Stimulated activated CD4-positive, alpha-beta T cell treated with anti-CD3 and anti-CD28 coated beads, Interleukin-1b, Interleukin-23, amount 100 ng/mL, for 24 hours (primary cell): ENCODE results near the gene RUBCN.

Experiments used
- DNase-seq, 4 experiments: peaks; one replicate each; pipeline ENCODE4 v3.0.0-alpha.2; 2020; ENCODE audit warnings: low read depth in 4 of 4, low spot score in 1 of 4

Gene RUBCN

DNA sequence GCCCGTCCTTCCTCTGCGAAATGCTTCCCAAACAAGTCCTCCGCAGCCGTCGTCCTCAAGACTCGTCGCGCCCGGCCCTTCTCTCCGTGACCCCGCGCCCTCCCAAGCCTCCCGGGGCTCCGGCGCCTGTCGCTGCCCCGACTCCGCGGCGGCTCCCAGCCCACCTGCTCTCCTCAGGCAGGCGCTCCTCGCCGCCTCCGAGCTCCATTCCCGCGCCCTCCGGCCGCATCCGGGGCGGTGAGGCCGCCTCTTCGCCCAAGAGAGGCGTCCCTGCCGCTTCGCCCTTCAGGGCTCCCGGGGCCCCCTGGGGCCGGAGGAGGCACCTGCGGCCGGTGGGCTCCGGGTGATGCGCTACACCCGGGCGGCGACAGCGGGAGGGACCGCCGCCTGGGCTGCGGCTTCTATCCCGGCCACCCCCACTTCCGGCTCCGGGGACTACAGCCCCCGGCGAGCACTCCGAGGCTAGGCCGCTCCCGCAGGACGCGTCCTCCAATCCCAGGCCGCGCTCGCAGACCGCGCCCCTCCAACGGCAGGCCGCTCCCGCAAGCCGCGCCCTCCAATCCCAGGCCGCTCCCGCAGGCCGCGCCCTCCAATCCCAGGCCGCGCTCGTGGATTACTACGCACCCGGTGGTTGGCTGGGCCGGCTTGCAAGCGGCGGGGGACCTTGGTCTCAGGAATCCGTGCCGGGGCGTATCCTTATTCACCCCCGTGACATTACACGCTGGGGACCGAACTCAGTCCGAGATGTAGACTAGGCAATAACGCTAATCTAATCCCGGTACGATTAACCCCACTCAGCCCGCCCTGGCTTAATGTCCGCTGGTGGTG, at the start of gene RUBCN:
RUBCN (minus strand) TSS at position 414 of the 828 bp plus-strand sequence; CDS start at position 229, 185 bp downstream.
- DNase-seq, result peak; percentile 80 to 92 (median 87)

- no peak for DNase-seq
Observed at GRCh38 chr3:197784019-197784585, 47.4 kb upstream of the RUBCN start.

DNA sequence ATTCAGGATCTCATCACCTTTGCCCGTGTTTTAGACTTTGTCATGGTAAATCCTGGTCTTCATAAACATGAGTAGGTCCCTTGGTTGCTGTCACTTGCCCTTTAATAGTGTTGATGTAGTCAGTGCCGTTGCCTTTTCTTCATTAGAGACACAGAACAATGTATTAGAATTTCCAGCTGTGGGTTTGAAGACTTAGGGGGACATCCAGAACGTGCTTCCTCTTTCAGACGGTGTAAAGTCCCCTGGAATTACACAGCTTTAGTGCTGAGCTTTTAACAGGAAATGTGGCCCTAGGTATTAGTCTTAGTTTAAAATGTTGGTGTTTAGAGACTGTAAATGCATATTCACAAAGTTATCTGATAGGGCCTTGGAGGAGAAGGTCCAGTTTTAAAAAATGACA, 45.5 kb upstream of the RUBCN start:
- no peak for DNase-seq

GRCh38 chr3:197775317-197775716, 38.6 kb upstream of the RUBCN start:
- no peak for DNase-seq

- DNase-seq, result no peak
Observed at GRCh38 chr3:197761784-197762183, 25.1 kb upstream of the RUBCN start.

DNA sequence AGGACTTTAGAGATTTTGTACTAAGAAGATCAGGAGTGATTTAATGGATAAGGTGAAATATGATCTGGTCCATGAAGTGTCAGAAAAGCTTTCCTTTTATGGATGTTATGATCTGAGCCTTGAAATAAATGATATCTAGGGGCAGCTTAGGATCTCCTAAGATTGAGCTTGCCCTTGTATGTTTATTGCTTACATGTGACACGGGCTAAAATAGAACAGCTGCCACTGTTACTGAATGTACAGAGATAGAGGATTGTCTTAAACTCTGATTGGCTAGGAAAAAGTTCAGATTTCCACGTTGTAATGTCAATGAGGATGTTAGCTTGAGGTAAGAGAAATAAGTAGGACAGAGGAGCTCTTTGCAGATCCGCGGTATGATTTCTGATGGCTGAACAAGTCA, 21.8 kb upstream of the RUBCN start:
- no peak for DNase-seq

GRCh38 chr3:197756704-197757103, 20.0 kb upstream of the RUBCN start:
- DNase-seq, result no peak

DNA sequence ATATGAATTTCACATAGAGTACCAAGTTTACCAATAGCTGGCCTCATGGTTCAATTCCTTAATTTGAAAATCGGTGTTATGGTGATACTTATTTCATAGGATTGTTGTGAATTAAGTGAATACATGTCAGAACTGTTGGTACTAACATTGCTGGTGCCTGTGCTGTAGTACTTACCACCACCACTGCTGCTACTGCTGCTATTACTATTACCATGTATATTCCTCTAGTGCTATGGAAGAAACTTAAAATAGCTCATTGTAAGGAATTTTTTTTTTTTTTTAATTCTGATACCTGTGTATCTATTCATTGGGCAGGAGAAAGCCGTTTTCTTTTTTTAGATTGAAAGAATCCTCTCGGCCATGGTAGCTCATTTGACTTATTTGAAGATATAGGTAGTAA, 16.6 kb upstream of the RUBCN start:
- DNase-seq, result no peak

DNA sequence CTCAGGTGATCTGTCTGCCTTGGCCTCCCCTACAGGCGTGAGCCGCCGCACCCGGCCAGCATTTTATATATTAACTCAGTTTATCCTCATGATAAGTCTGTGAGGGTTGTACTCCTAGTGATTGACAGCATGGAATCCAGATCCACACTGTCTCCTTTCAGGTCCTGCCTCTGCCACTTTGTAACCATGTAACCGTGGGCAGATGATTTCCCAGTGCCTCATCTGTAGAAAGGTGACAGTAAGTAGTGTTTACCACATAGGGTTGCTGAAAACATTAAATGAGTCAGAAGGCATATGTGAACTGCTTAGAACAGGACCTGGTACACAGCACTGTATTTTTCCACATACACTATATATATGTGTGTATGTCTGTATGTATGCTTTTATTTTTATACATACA, 15.4 kb upstream of the RUBCN start:
- no peak for DNase-seq

- peak in 2 of 4 experiments; percentile 1 to 29 for DNase-seq
Observed at GRCh38 chr3:197750858-197751737, 14.4 kb upstream of the RUBCN start.

GRCh38 chr3:197750396-197750831, 13.7 kb upstream of the RUBCN start:
- peak in 2 of 4 experiments; percentile 10 to 41 for DNase-seq

- peak; percentile 63 to 77 (median 69) for DNase-seq
Observed at GRCh38 chr3:197749601-197750395, 13.1 kb upstream of the RUBCN start, which contains the start of gene FYTTD1. FYTTD1 (plus strand) TSS chr3:197749883; CDS start chr3:197749972, 89 bp downstream.

- peak in 2 of 4 experiments; percentile 37 to 40 for DNase-seq
Observed at GRCh38 chr3:197749315-197749600, 12.6 kb upstream of the RUBCN start.

- no peak for DNase-seq
Observed at GRCh38 chr3:197748597-197749314, 12.1 kb upstream of the RUBCN start.

- no peak for DNase-seq
Observed at GRCh38 chr3:197746801-197747237, 10.1 kb upstream of the RUBCN start.

GRCh38 chr3:197746209-197746608, 9.5 kb upstream of the RUBCN start:
- no peak for DNase-seq

DNA sequence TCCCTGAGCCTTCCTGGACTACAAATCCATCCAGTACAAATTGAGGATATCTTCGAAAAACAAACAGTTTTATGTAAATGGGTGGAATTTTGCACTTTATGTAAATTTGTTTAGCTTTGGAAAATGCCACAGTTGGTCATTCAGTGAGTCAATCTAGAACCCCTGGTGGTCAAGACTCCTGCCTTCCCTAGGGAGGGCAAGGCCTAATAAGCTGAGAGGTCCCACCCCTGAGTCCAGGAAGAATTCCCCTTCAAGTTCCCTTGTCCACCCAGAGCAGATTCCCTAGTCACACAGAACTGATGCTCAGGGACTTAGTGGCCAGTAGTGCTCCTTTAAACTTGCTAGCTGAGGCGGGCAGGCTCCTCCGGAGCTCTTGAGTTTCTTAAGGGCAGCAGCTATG, 6.1 kb upstream of the RUBCN start:
- no peak for DNase-seq

DNA sequence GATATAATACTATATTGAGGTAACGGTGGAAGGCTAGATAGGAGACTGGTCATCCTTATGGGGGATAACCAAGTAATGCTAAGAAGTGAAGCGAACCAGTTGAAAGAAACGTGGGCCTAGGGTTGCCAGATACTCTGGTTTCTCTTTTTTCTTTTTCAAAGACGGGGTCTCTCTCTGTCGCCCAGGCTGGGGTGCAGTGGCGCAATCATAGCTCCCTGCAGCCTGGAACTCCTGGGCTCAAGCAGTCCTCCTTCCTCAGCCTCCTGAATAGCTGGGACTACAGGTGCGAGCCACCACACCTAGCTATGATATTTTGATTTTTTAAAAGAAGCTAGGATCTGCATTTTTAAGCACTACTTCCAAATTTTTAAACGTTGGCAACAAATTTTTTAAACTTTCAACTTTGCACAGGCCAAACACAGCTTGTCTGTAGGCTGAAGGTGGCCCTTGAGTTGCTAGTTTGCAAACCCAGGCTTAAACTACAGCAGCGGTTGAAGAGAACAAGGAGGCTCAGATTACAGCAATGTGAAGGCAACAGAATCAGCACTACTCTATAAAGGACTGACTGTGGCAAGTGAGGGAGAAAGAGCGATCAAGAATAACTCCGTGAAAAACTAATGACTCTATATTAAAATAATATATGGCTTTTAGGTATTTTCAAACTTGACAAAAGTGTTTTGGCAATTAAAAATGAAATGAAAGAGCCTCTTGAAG, 1.2 kb upstream of the RUBCN start:
- DNase-seq, result no peak

DNA sequence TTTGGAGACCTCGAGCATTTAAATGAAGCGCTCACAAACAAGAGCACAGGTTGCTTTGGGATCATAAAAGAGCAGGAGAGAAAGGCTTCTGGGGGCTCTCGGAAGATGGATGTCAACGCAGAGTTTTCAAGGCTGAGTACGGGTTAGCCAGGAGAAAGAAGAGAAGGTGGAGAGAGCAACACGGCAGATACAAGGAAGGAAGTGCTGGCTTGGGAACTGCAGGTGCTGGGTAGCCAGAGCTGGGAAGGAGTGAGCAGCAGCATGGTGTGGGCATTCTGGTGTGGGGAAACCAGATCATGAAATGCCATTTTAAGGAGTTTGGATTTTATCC, 580 bp upstream of the RUBCN start:
- DNase-seq, result no peak
